GM12801 (cell line): ENCODE measurements around the gene PDIA4.

Experiments
- TF ChIP-seq, protein P1 (sequence below): IDR thresholded peaks from one replicate; pipeline ENCODE4 v1.5.1; 2011; ENCODE audit warnings: control low read depth; ENCODE audit not compliant: insufficient read length; ENCODE audit errors: extremely low read depth

Gene PDIA4

DNA sequence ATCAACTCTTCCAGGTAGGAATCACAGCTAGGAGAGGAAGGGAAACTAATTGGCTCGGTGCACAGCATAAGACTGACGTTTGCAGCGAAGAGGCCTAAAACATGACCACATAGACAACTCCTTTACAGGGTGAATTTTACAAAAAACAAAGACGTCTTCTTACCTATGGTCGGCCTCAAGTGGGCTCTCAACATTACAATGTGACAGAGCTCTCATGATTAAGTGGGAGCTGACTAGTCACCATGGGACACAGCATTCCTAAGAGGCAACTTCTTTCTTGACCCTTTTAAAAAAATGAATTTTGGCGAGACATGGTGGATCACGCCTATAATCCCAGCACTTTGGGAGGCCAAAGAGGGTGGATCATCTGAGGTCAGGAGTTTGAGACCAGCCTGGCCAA is 4.6 kb downstream of the PDIA4 start:
- TF ChIP-seq, protein P1, sequence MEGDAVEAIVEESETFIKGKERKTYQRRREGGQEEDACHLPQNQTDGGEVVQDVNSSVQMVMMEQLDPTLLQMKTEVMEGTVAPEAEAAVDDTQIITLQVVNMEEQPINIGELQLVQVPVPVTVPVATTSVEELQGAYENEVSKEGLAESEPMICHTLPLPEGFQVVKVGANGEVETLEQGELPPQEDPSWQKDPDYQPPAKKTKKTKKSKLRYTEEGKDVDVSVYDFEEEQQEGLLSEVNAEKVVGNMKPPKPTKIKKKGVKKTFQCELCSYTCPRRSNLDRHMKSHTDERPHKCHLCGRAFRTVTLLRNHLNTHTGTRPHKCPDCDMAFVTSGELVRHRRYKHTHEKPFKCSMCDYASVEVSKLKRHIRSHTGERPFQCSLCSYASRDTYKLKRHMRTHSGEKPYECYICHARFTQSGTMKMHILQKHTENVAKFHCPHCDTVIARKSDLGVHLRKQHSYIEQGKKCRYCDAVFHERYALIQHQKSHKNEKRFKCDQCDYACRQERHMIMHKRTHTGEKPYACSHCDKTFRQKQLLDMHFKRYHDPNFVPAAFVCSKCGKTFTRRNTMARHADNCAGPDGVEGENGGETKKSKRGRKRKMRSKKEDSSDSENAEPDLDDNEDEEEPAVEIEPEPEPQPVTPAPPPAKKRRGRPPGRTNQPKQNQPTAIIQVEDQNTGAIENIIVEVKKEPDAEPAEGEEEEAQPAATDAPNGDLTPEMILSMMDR, result no peak

DNA sequence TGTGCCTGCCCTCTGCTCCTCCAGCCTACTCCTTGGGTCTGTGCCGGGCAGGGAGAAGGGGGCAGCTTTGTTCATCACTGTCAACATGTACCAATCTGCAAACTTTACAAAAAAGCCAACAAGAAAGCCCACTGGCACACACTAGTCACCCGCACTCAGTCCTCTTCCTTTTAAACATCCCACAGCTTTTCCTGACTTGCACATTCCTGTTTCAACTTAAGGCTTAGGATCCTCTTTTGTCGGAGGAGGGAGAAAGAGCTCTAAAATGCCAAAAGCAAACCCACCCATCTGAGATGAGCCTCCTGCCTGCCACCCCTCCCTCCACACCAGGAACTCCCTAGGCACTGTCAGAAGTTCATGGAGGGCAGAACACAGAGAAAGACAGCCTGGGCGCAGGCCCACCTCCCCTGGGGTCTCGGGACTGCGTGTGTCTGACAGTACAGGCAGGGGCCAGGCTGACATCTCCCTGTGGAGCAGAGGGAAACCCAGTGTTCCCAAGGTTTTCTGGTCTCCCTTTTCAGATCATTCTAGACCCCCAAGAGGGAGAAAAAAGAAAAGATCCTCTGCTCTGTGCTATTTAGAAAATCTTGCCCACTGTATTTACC is 5.4 kb downstream of the PDIA4 start:
- TF ChIP-seq, protein P1, result no peak

DNA sequence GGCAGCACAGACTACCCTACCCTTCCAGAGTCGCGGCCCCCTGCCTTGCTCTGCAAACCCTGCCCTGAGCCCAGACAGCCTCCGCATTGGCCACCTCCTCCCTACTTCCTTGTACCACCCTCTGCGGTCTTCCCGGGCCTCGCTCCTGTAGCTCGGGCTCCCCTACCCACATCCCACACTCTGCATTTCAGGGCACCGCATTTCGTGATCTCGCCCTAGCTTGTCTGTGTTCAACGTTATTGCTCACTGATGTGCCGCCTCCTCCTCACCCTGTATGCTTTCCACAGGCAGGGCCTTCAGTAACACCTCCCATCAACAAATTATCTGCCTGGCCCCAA is 6.6 kb downstream of the PDIA4 start:
- TF ChIP-seq, protein P1, result no peak

DNA sequence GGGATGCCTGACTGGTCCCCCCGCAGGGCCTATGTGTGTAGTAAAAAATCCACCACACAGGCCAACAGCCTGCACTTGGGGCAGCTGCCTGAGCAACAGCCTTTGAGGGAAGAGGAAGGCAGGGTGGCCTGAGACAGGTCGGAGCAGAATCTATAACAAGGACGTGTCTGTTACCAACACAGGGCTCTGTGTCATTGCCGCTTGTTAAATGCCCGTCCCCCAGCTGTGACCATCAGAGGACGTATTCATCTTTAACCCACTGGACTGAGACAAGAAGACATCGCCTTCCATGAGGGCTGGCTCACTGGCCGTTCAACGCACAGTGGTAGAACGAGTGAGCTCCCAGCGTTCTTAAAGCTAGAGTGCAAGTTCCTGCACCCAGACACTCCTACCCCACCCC is 7.8 kb downstream of the PDIA4 start:
- TF ChIP-seq, protein P1, result no peak

DNA sequence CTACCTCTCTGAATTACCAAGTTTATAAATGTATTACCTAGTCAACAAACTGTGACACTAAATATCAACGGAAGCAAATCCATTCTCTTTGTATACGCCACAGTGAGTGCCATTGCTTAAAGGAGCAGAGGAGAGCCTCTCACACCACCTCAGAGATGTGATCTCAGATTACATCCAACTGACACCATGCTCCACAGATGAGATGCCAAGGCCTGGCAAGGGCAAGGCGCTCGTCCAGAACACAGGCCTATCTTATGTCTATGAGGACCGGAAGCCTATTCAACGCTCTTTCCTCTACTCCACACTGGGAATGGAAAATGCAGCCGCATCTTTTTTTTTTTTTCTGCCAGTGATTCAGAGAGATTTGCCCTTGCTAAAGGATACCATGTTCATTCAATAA is 11.4 kb downstream of the PDIA4 start:
- TF ChIP-seq, protein P1, result no peak

DNA sequence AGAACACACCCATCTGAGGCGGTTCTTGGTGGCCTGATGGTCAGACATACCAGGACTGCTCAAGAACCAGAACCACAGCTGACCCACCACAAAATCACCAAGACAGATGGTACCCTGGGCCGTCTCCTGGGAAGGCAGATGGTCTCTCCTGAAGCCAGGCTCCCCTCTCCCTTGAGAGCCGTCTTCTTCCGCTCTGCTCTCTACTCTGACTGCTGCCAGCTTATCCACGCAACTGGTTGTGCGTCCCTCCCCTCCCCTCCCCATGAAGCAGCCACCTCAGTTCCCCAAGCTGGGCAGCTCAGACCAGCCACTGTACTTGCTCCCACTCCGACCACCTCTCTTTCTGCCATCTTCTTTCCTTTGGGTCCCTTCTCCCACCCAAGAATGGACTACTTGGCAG is 14.0 kb downstream of the PDIA4 start:
- TF ChIP-seq, protein P1, result no peak

DNA sequence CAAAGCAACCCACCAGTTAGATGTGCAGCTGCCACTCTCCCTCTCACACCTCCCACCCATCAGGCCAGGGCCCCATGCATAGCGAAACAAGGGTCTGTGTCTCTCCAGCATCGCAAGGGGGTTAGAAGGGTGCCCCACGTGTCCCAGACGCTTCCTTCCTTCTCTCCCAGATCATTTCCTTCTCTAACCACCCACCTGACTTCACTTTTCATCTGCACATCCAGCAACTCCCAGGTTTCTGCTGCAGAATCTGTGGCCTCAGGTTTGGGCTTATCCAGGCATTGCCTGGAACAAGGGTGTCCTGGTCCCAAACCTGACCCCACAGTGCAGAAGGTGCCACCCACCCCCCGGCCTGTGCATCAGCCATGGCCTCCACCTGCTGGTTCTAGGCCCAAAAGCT is 14.4 kb downstream of the PDIA4 start:
- TF ChIP-seq, protein P1, result no peak
